WTC11 (cell line): ENCODE results near the gene MRPL24. TPM values are rescaled to one million over a fixed set of nuclear protein-coding genes. Genes with fewer than 3 reads are reported as not detected.

Experiments used
- ATAC-seq: fragments of 200-7000 bp; cut with Tn5 transposase; 2 replicates; pipeline ENCODE4 v1.10.0; 2021; ENCODE audit warnings: mild to moderate bottlenecking, moderate library complexity
- CTCF ChIA-PET: fragments of 300-600 bp; sonication (Branson Sonifier 250); formaldehyde crosslinking; loops from one replicate; lab custom pipeline; 2021; ENCODE audit warnings: antibody characterized with exemption; lab: Charles Lee
- POLR2A ChIA-PET: fragments of 350-600 bp; sonication (Branson Sonifier 250); formaldehyde crosslinking; loops from one replicate; lab custom pipeline; 2021; ENCODE audit warnings: antibody characterized with exemption; lab: Charles Lee
- DNase-seq: peaks from one replicate; pipeline ENCODE4 v3.0.0; 2021; ENCODE audit warnings: low spot score
- H3K27ac Mint-ChIP-seq: 2 replicates; pipeline ENCODE4 v1.8.0; 2021; ENCODE audit warnings: mixed read lengths
- H3K27me3 Mint-ChIP-seq: 2 replicates; pipeline ENCODE4 v1.8.0; 2021; ENCODE audit warnings: low read depth, mild to moderate bottlenecking, moderate library complexity, mixed read lengths
- H3K36me3 Mint-ChIP-seq: 2 replicates; pipeline ENCODE4 v1.8.0; 2021; ENCODE audit warnings: mixed read lengths
- H3K4me1 Mint-ChIP-seq: 2 replicates; pipeline ENCODE4 v1.8.0; 2022; ENCODE audit warnings: mixed read lengths
- H3K4me3 Mint-ChIP-seq: 2 replicates; pipeline ENCODE4 v1.8.0; 2021; ENCODE audit warnings: mild to moderate bottlenecking, moderate library complexity, mixed read lengths
- H3K9me3 Mint-ChIP-seq: 2 replicates; pipeline ENCODE4 v1.8.0; 2021; ENCODE audit warnings: mixed read lengths
- FOXP1 ChIP-seq: sonication (generic); formaldehyde crosslinking; IDR thresholded peaks from 2 replicates; pipeline ENCODE4 v1.8.0; 2022; ENCODE audit warnings: missing genetic modification reagents, mild to moderate bottlenecking, moderate library complexity, borderline replicate concordance
- KAT7 ChIP-seq: sonication (generic); formaldehyde crosslinking; IDR thresholded peaks from 2 replicates; pipeline ENCODE4 v1.8.1; 2023; ENCODE audit warnings: missing genetic modification reagents, mild to moderate bottlenecking, borderline replicate concordance
- NR3C1 ChIP-seq: sonication (generic); formaldehyde crosslinking; conservative IDR thresholded peaks from 2 replicates; pipeline ENCODE4 v1.8.1; 2023; ENCODE audit warnings: low read depth, mild to moderate bottlenecking, missing genetic modification reagents
- PRDM15 ChIP-seq: sonication (generic); formaldehyde crosslinking; IDR thresholded peaks from 2 replicates; pipeline ENCODE4 v1.8.0; 2022; ENCODE audit warnings: missing genetic modification reagents
- SMAD4 ChIP-seq: sonication (generic); formaldehyde crosslinking; IDR thresholded peaks from 2 replicates; pipeline ENCODE4 v1.8.0; 2022; ENCODE audit warnings: mild to moderate bottlenecking, missing genetic modification reagents
- SP1 ChIP-seq: sonication (generic); formaldehyde crosslinking; conservative IDR thresholded peaks from 2 replicates; pipeline ENCODE4 v1.8.1; 2022; ENCODE audit warnings: missing genetic modification reagents
- ZBTB21 ChIP-seq: sonication (generic); formaldehyde crosslinking; IDR thresholded peaks from 2 replicates; pipeline ENCODE4 v1.8.1; 2023; ENCODE audit warnings: mild to moderate bottlenecking, missing genetic modification reagents, borderline replicate concordance
- ZNF219 ChIP-seq: sonication (generic); formaldehyde crosslinking; IDR thresholded peaks from 2 replicates; pipeline ENCODE4 v1.8.0; 2023; ENCODE audit warnings: missing genetic modification reagents, mild to moderate bottlenecking, borderline replicate concordance
- ZNF232 ChIP-seq: sonication (generic); formaldehyde crosslinking; IDR thresholded peaks from 2 replicates; pipeline ENCODE4 v1.8.0; 2022; ENCODE audit warnings: mild to moderate bottlenecking, missing genetic modification reagents
- ZNF317 ChIP-seq: sonication (generic); formaldehyde crosslinking; IDR thresholded peaks from 2 replicates; pipeline ENCODE4 v1.8.1; 2023; ENCODE audit warnings: low read depth, mild to moderate bottlenecking, moderate library complexity, missing genetic modification reagents, borderline replicate concordance
- ZNF423 ChIP-seq: fragments of 250-450 bp; sonication (Bioruptor Pico); IDR thresholded peaks from 2 replicates; pipeline ENCODE4 v2.1.2; 2022; ENCODE audit warnings: mild to moderate bottlenecking, moderate library complexity
- total RNA-seq: library from RNA; stranded (reverse); gene quantifications from 3 replicates; pipeline ENCODE4 v1.2.3, GENCODE V29; 2021
- TF ChIP-seq, protein P1 (sequence below): fragments of 250-450 bp; sonication (Bioruptor Pico); IDR thresholded peaks from 2 replicates; pipeline ENCODE4 v1.8.0; 2021; ENCODE audit warnings: mild to moderate bottlenecking
- TF ChIP-seq, protein P2 (sequence below): sonication (generic); formaldehyde crosslinking; IDR thresholded peaks from 2 replicates; pipeline ENCODE4 v1.8.1; 2022; ENCODE audit warnings: low read depth, mild to moderate bottlenecking, moderate library complexity, missing genetic modification reagents, borderline replicate concordance
- TF ChIP-seq, protein P3 (sequence below): sonication (generic); formaldehyde crosslinking; IDR thresholded peaks from 2 replicates; pipeline ENCODE4 v1.8.1; 2023; ENCODE audit warnings: mild to moderate bottlenecking, missing genetic modification reagents
- TF ChIP-seq, protein P4 (sequence below): sonication (generic); formaldehyde crosslinking; IDR thresholded peaks from 2 replicates; pipeline ENCODE4 v1.8.1; 2023; ENCODE audit warnings: mild to moderate bottlenecking, missing genetic modification reagents, moderate library complexity
- TF ChIP-seq, protein P5 (sequence below): fragments of 250-450 bp; sonication (Bioruptor Pico); IDR thresholded peaks from 2 replicates; pipeline ENCODE4 v1.9.0; 2021; ENCODE audit warnings: mild to moderate bottlenecking, borderline replicate concordance

Gene MRPL24
- total RNA-seq, 1 experiment from 2014 or later, result 35.2 TPM

- ChIA-PET POLR2A (interaction anchor here (0.7 to 3.4 kb wide), 8 partner anchors 13 to 92 kb away, joined by 3 to 24 read pairs (median 4); partner anchors contain the start of genes HDGF, ISG20L2, METTL25B and MRPL24), CTCF (interaction anchor here (1.0 to 2.9 kb wide), 13 partner anchors 16 to 306 kb away, joined by 3 to 39 read pairs (median 6); partner anchors contain the start of genes ISG20L2, METTL25B, MRPL24 and NTRK1)
- peaks cover 34% of the 10 kb centered on the region for H3K4me1 Mint-ChIP-seq
- ATAC-seq, result no peak
- TF ChIP-seq SMAD4 (no peak), SP1 (CRISPR knock-in tag) (no peak), ZBTB21 (no peak), ZNF423 (CRISPR knock-in tag) (no peak), PRDM15 (CRISPR knock-in tag) (peak; percentile 38), FOXP1 (CRISPR knock-in tag) (no peak), KAT7 (CRISPR knock-in tag) (0 out of 2 replicates have a peak, but pooled peaks have one; percentile 27)
- TF ChIP-seq, protein P1, sequence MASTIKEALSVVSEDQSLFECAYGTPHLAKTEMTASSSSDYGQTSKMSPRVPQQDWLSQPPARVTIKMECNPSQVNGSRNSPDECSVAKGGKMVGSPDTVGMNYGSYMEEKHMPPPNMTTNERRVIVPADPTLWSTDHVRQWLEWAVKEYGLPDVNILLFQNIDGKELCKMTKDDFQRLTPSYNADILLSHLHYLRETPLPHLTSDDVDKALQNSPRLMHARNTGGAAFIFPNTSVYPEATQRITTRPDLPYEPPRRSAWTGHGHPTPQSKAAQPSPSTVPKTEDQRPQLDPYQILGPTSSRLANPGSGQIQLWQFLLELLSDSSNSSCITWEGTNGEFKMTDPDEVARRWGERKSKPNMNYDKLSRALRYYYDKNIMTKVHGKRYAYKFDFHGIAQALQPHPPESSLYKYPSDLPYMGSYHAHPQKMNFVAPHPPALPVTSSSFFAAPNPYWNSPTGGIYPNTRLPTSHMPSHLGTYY, result no peak
- TF ChIP-seq, protein P2, sequence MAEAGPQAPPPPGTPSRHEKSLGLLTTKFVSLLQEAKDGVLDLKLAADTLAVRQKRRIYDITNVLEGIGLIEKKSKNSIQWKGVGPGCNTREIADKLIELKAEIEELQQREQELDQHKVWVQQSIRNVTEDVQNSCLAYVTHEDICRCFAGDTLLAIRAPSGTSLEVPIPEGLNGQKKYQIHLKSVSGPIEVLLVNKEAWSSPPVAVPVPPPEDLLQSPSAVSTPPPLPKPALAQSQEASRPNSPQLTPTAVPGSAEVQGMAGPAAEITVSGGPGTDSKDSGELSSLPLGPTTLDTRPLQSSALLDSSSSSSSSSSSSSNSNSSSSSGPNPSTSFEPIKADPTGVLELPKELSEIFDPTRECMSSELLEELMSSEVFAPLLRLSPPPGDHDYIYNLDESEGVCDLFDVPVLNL (CRISPR knock-in tag), result no peak
- H3K36me3 Mint-ChIP-seq, result peaks cover 9% of the 10 kb centered on the region
- H3K4me3 Mint-ChIP-seq, result no peak overlapping the region
- H3K27ac Mint-ChIP-seq, result peak overlapping the region; percentile 28
- H3K9me3 Mint-ChIP-seq, result no peaks in the 10 kb centered on the region
- DNase-seq, result peak; percentile 72
- no peaks in the 10 kb centered on the region for H3K27me3 Mint-ChIP-seq
These were observed 27.2 kb upstream of the MRPL24 start for GRCh38 chr1:156767879-156768604.

GRCh38 chr1:156767101-156767878 is 26.4 kb upstream of the MRPL24 start, which contains the start of gene PRCC:
Gene PRCC, plus strand, starts transcription at chr1:156767535. Its CDS starts 237 bp downstream, at chr1:156767772.
- no peaks in the 10 kb centered on the region for H3K27me3 Mint-ChIP-seq
- POLR2A ChIA-PET, result interaction anchor here (0.6 to 3.4 kb wide), 8 partner anchors 12 to 93 kb away, joined by 3 to 24 read pairs (median 6); partner anchors contain the start of genes HDGF, ISG20L2, METTL25B and MRPL24
- CTCF ChIA-PET, result interaction anchor here (0.5 to 2.9 kb wide), 17 partner anchors 15 to 307 kb away, joined by 3 to 39 read pairs (median 4); partner anchors contain the start of genes ISG20L2, LRRC71, METTL25B and MRPL24
- ATAC-seq (peak; percentile 96), DNase-seq (peak; percentile 98)
- H3K9me3 Mint-ChIP-seq, result no peaks in the 10 kb centered on the region
- H3K36me3 Mint-ChIP-seq, result peaks cover 9% of the 10 kb centered on the region
- H3K4me3 Mint-ChIP-seq, result no peak within 1 kb of the TSS
- peak within 1 kb of the TSS; percentile 28; the same call in 1 of the 2 replicates for H3K27ac Mint-ChIP-seq
- peaks cover 34% of the 10 kb centered on the region for H3K4me1 Mint-ChIP-seq
- no peak for TF ChIP-seq ZNF317 (CRISPR knock-in tag)
- TF ChIP-seq, protein P3, sequence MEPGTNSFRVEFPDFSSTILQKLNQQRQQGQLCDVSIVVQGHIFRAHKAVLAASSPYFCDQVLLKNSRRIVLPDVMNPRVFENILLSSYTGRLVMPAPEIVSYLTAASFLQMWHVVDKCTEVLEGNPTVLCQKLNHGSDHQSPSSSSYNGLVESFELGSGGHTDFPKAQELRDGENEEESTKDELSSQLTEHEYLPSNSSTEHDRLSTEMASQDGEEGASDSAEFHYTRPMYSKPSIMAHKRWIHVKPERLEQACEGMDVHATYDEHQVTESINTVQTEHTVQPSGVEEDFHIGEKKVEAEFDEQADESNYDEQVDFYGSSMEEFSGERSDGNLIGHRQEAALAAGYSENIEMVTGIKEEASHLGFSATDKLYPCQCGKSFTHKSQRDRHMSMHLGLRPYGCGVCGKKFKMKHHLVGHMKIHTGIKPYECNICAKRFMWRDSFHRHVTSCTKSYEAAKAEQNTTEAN (CRISPR knock-in tag), result no peak
- TF ChIP-seq ZNF423 (CRISPR knock-in tag), result no peak
- no peak for TF ChIP-seq ZNF232 (CRISPR knock-in tag)
- TF ChIP-seq, protein P4, sequence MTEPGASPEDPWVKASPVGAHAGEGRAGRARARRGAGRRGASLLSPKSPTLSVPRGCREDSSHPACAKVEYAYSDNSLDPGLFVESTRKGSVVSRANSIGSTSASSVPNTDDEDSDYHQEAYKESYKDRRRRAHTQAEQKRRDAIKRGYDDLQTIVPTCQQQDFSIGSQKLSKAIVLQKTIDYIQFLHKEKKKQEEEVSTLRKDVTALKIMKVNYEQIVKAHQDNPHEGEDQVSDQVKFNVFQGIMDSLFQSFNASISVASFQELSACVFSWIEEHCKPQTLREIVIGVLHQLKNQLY (CRISPR knock-in tag), result no peak
- peak; percentile 35; the same call in 1 of the 2 replicates for TF ChIP-seq ZNF219 (CRISPR knock-in tag)
- no peak for TF ChIP-seq NR3C1 (CRISPR knock-in tag)
- TF ChIP-seq, protein P5, sequence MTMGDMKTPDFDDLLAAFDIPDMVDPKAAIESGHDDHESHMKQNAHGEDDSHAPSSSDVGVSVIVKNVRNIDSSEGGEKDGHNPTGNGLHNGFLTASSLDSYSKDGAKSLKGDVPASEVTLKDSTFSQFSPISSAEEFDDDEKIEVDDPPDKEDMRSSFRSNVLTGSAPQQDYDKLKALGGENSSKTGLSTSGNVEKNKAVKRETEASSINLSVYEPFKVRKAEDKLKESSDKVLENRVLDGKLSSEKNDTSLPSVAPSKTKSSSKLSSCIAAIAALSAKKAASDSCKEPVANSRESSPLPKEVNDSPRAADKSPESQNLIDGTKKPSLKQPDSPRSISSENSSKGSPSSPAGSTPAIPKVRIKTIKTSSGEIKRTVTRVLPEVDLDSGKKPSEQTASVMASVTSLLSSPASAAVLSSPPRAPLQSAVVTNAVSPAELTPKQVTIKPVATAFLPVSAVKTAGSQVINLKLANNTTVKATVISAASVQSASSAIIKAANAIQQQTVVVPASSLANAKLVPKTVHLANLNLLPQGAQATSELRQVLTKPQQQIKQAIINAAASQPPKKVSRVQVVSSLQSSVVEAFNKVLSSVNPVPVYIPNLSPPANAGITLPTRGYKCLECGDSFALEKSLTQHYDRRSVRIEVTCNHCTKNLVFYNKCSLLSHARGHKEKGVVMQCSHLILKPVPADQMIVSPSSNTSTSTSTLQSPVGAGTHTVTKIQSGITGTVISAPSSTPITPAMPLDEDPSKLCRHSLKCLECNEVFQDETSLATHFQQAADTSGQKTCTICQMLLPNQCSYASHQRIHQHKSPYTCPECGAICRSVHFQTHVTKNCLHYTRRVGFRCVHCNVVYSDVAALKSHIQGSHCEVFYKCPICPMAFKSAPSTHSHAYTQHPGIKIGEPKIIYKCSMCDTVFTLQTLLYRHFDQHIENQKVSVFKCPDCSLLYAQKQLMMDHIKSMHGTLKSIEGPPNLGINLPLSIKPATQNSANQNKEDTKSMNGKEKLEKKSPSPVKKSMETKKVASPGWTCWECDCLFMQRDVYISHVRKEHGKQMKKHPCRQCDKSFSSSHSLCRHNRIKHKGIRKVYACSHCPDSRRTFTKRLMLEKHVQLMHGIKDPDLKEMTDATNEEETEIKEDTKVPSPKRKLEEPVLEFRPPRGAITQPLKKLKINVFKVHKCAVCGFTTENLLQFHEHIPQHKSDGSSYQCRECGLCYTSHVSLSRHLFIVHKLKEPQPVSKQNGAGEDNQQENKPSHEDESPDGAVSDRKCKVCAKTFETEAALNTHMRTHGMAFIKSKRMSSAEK (CRISPR knock-in tag), result no peak
